ENCODE results near the gene BICRA. TPM values are rescaled to one million over a fixed set of nuclear protein-coding genes. Genes with fewer than 3 reads are reported as not detected.

BICRA gene
- total RNA-seq, 2 donors from 2014 or later, result 17.0 to 17.9 TPM

DNA sequence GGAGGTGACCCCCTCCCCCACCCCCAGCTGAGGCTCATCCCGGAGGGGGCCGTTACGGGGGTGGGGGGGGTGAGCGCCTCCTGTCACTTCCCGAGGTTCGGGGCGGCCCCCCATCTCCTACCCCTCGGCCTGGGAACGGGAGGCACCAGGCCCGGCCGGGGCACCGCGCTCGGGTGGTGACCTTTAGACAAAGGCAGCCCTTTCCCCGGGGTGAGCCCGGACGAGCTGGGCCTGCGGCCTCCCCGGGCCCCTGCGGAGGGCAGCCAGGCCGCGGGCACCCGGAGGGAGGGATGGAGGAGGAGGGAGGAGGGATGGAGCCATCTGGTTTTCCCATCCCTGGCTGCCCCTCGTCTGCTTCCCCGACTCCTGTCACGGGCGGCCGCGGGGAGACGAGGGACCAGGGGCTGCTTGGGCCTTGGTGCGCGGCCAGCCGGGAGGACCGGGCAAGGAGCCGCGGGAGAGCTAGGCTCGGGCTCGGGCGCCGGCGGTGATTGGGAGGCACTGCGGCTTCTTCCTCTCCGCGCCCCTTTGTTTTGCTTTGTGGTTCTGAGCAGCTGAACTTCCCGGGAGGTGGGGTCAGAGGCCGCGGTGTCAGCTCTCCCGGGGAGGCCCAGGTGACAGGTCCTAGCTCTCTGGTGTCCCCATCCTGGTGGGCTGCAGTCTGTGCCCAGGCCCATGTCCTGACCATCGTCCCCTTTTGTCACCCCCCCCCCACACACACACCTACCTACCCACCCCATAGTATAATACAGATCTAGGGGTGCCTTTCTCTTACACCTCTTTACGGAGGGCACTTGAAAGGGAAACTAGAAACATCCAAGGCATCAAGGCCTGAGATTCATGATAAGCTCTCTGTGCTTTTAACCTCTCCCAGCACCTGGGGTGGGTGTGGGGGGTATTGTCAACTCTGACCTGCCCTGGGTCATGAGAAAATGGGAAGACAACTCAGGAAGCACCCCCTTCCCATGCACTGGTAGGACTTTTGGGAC lies 1.3 kb downstream of the BICRA start:
- H3K27ac Mint-ChIP-seq, result no peak overlapping the region
- H3K36me3 Mint-ChIP-seq (ENCODE audit: insufficient read depth in 2 of 2), result peaks cover 8% of the 10 kb centered on the region in 2 donors
- ATAC-seq (replicated peaks in 1 of 2), result peak in 1 of 2 donors; percentile 6
- no peaks in the 10 kb centered on the region for H3K9me3 Mint-ChIP-seq
- DNase-seq, result peak; percentile 47 to 62
- H3K4me1 Mint-ChIP-seq (ENCODE audit: low read depth), result peaks cover 16% of the 10 kb centered on the region
- no peaks in the 10 kb centered on the region for H3K27me3 Mint-ChIP-seq (ENCODE audit: low read depth)
- peak overlapping the region; percentile 72 to 91 for H3K4me3 Mint-ChIP-seq

DNA sequence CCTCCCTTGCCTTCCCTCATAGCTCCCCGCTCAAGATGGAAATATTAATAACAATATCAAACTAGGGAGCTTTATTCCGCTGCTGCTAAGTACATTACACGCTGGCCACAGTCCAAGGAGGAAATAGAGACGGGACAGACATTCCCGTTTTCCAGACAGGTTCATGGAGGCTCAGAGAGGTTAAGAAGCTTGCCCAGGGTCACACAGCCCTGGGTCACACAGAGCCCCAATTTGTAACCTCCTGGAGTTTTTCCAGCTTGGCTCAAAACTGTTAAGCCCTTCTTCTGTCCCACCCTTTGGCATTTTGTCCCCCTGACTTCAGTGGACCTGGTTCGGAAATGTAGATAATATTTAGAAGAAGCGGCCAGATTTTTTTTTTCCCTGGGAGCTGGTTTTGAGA lies 2.0 kb downstream of the BICRA start:
- Mint-ChIP-seq H3K4me1 (ENCODE audit: low read depth) (peaks cover 19% of the 10 kb centered on the region), H3K9me3 (no peaks in the 10 kb centered on the region), H3K27me3 (ENCODE audit: low read depth) (no peaks in the 10 kb centered on the region), H3K36me3 (ENCODE audit: insufficient read depth in 2 of 2) (peaks cover 8 to 11% of the 10 kb centered on the region in 2 donors), H3K4me3 (peak overlapping the region; percentile 72 to 91), H3K27ac (no peak overlapping the region)
- no peak for DNase-seq
- no peak for ATAC-seq (replicated peaks in 1 of 2)

DNA sequence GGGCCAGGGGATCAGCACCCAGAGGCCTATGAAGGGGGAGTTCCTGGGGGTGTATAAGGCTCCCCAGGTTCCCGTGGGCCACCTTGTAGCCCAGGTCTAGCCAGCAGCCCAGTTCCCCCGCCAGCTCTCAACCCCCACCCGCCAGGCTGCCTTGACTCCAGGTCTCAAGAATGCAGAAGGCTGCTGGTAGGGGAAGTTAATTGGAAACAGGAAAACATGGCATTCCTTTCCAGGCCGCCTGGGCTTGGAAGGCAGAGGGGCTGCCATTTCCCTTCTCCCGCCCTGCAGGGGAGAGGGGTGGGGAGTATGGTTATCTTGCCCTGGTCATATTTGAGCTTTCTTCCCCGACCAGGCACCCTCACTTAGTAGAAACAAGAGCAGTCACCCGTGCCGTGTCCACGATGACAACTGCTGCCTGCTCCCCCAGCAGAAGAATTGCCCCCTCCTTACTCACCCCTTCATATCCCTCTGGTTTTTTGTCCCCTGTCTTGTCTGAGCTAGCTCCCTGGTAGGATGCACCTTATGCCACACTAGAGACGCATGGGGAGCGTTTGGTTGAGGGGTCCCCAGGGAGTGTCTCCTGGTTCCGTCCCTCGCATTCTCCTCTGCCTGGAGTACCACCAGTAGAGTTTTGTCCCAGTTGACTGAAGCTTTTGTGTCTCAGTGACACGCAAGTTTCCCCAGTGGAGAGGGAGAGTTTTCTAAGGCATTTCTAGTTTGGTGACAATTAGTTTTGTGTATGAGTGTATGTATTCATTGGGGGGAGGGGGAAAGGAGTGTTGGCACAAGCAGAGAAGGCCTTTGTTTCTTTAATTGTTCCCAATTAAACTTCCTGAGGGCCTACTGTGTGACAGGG lies 4.5 kb downstream of the BICRA start:
- Mint-ChIP-seq H3K4me3 (no peak overlapping the region), H3K27me3 (ENCODE audit: low read depth) (no peaks in the 10 kb centered on the region), H3K4me1 (ENCODE audit: low read depth) (peaks cover 15% of the 10 kb centered on the region), H3K27ac (no peak overlapping the region), H3K9me3 (no peaks in the 10 kb centered on the region), H3K36me3 (ENCODE audit: insufficient read depth in 2 of 2) (peaks cover 2 to 4% of the 10 kb centered on the region in 2 donors)
- DNase-seq (no peak), ATAC-seq (replicated peaks in 1 of 2) (no peak)

DNA sequence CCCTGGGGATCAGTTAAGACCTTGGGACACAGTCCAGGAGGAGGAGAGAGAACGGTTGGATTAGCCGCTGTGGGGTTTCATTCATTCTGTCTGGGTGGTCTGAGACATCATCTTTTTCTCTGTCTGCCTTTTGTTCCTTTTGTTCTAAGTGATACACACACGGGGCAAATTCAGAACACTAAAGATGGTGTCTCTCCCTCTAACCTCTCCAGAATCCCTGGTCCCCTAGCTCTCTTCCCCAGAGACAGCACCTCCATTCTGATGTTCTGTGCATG lies 5.0 kb downstream of the BICRA start:
- peaks cover 15% of the 10 kb centered on the region for H3K4me1 Mint-ChIP-seq (ENCODE audit: low read depth)
- no peak for ATAC-seq (replicated peaks in 1 of 2)
- no peak overlapping the region for H3K27ac Mint-ChIP-seq
- no peaks in the 10 kb centered on the region for H3K27me3 Mint-ChIP-seq (ENCODE audit: low read depth)
- H3K9me3 Mint-ChIP-seq, result no peaks in the 10 kb centered on the region
- peaks cover 1 to 4% of the 10 kb centered on the region in 2 donors for H3K36me3 Mint-ChIP-seq (ENCODE audit: insufficient read depth in 2 of 2)
- H3K4me3 Mint-ChIP-seq, result no peak overlapping the region
- no peak for DNase-seq

DNA sequence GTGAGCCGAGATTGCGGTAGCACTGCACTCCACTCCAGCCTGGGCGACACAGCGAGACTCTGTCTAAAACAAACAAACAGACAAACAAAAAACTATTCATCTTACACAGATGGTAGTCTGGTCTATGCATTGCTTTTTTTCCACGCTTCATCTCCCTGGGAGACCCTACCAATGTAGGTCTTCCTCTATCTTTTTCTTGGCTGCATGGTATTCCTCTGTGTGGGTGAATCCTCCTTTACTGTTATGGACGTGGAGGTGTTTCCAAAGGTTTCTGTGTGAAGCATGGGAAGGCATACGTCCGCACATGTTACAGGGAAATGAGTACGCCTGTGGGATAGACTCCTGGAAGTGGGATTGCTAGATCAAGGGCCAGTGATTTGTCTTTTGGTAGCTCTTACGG lies 5.6 kb downstream of the BICRA start:
- H3K27ac Mint-ChIP-seq, result no peak overlapping the region

DNA sequence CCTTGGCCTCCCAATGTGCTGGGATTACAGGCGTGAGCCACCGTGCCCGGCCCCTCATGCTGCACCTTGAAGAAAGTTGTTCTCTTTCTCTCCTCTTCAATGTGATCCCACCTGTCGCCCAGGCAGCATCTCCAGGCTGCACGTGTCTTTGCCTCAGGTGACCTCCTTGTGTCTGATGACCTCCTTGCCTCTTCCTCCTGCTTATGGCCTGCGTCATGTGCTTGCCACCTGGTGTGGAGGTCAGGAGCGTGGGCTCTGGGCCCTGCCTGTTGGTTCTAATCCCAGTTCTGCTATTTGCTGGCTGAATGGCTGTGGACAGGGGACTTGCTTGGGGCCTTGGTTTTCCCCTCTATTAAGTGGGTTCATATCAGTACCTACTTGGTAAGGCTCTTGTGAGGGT lies 6.3 kb downstream of the BICRA start:
- Mint-ChIP-seq H3K27me3 (ENCODE audit: low read depth) (no peaks in the 10 kb centered on the region), H3K4me1 (ENCODE audit: low read depth) (peaks cover 20% of the 10 kb centered on the region), H3K9me3 (no peaks in the 10 kb centered on the region), H3K27ac (peak overlapping the region; percentile 17), H3K4me3 (no peak overlapping the region), H3K36me3 (ENCODE audit: insufficient read depth in 2 of 2) (peaks cover 0 to 3% of the 10 kb centered on the region in 2 donors)
- ATAC-seq (replicated peaks in 1 of 2), result no peak
- no peak for DNase-seq

More for the DNA sequence above, 5.6 kb downstream of the BICRA start:
- no peaks in the 10 kb centered on the region for H3K9me3 Mint-ChIP-seq
- H3K36me3 Mint-ChIP-seq (ENCODE audit: insufficient read depth in 2 of 2), result peaks cover 0 to 3% of the 10 kb centered on the region in 2 donors
- H3K27me3 Mint-ChIP-seq (ENCODE audit: low read depth), result no peaks in the 10 kb centered on the region
- ATAC-seq (replicated peaks in 1 of 2), result no peak
- peaks cover 15% of the 10 kb centered on the region for H3K4me1 Mint-ChIP-seq (ENCODE audit: low read depth)
- DNase-seq, result no peak
- H3K4me3 Mint-ChIP-seq, result no peak overlapping the region

DNA sequence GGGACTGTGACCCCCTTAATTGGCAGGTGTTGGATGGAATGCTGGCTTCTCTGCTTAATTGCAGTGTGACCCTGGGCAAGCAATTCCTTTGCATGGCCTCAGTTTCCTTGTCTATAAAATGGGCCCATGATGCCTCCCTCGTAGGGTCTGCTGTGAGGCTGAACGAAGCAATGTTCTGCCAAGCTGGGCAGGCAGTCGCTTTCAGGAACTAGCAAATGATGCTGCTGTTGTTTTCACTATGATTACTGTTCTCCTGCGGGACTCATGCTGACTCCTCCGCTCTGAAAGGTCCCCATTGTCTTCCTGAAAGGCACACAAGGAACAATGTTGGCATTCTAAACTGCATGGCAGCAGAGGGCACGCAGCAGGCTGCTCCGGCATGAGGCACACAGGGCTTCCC lies 6.8 kb downstream of the BICRA start:
- peaks cover 0 to 3% of the 10 kb centered on the region in 2 donors for H3K36me3 Mint-ChIP-seq (ENCODE audit: insufficient read depth in 2 of 2)
- H3K27ac Mint-ChIP-seq, result no peak overlapping the region
- peaks cover 21% of the 10 kb centered on the region for H3K4me1 Mint-ChIP-seq (ENCODE audit: low read depth)
- no peaks in the 10 kb centered on the region for H3K9me3 Mint-ChIP-seq
- ATAC-seq (replicated peaks in 1 of 2) (no peak), DNase-seq (no peak)
- no peak overlapping the region for H3K4me3 Mint-ChIP-seq
- no peaks in the 10 kb centered on the region for H3K27me3 Mint-ChIP-seq (ENCODE audit: low read depth)

DNA sequence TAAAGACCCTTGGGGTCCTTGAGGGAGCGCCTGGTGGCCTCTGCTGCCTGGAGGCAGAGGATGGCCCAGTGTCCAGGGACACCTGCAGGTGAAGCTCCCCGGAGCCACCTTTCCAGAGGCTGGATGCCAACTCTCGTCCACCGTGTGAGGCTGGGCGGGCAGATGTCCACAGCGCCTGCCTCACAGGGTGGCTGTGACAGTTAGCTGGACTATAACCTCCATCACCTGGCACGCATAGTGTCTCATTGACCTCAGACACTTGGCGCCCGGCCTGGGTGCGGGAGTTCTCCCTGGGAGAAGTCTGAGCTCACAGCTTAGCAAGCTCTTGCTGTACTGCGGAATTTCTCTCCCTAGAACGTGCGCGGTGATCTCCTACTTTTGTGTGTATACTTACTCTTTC lies 9.8 kb downstream of the BICRA start:
- ATAC-seq (replicated peaks in 1 of 2) (no peak), DNase-seq (no peak)
- Mint-ChIP-seq H3K27me3 (ENCODE audit: low read depth) (no peaks in the 10 kb centered on the region), H3K36me3 (ENCODE audit: insufficient read depth in 2 of 2) (peaks cover 0 to 3% of the 10 kb centered on the region in 2 donors), H3K4me3 (no peak overlapping the region), H3K9me3 (no peaks in the 10 kb centered on the region), H3K27ac (no peak overlapping the region), H3K4me1 (ENCODE audit: low read depth) (peaks cover 11% of the 10 kb centered on the region)

DNA sequence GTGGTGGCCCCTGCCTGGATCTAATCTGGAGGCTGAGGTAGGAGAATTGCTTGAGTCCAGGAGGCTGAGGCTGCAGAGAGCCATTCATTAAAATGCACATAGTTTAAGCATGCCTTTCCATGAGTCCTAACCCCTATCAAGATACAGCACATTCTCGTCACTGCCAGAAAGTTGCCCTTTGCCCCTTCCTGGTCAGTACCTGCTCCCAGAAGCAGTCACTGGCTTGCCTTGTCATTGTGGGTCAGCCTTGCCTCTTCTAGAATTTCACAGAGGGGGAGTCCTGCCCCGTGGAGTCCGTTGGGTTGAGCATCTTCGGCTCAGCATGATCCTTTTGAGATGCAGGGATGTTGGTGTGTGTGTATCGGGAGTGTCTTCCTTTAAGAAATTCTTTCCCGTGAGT lies 10.8 kb downstream of the BICRA start:
- Mint-ChIP-seq H3K36me3 (ENCODE audit: insufficient read depth in 2 of 2) (peaks cover 0 to 3% of the 10 kb centered on the region in 2 donors), H3K9me3 (no peaks in the 10 kb centered on the region), H3K27ac (no peak overlapping the region), H3K4me1 (ENCODE audit: low read depth) (peaks cover 11% of the 10 kb centered on the region), H3K27me3 (ENCODE audit: low read depth) (no peaks in the 10 kb centered on the region), H3K4me3 (no peak overlapping the region)
- no peak for DNase-seq
- no peak for ATAC-seq (replicated peaks in 1 of 2)

DNA sequence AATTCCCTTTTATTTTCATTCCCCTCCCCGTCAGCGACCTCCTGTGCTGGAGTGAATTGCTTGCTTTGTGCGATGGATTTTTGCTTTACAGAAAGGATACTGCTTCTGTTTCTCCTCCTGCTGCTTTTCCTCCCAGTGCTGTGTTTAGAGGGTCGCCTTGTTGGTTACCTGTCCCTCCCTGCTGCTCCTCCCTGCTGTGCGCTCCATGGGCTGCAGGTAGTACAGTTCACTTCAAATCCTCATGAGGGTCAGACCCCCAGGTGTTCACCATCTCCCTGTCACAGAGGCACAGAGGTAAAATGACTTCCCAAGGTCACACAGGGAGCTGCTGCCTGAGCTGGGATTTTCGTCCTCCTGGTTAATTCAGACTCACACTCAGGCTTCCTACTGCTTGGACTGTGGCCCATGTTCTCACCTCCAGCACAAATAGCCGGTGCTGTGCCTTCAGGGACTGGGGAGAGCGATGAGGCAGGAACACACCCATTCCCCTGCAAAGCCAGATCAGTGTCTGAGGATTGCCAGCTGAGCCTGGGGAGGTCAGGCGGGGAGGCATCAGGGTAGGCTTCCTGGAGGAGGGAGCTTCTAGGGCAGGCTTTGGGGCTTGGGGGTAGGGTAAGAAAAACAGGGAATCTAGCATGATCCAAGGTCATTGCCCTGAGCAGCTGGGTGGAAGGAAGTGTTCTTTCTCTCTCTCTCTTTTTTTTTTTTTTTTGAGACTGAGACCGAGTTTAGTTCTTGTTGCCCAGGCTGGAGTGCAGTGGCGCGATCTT lies 14.4 kb downstream of the BICRA start:
- Mint-ChIP-seq H3K27ac (peak overlapping the region; percentile 24), H3K36me3 (ENCODE audit: insufficient read depth in 2 of 2) (no peaks in the 10 kb centered on the region), H3K4me1 (ENCODE audit: low read depth) (peaks cover 22% of the 10 kb centered on the region), H3K4me3 (no peak overlapping the region), H3K27me3 (ENCODE audit: low read depth) (no peaks in the 10 kb centered on the region), H3K9me3 (no peaks in the 10 kb centered on the region)
- DNase-seq (no peak), ATAC-seq (replicated peaks in 1 of 2) (no peak)

DNA sequence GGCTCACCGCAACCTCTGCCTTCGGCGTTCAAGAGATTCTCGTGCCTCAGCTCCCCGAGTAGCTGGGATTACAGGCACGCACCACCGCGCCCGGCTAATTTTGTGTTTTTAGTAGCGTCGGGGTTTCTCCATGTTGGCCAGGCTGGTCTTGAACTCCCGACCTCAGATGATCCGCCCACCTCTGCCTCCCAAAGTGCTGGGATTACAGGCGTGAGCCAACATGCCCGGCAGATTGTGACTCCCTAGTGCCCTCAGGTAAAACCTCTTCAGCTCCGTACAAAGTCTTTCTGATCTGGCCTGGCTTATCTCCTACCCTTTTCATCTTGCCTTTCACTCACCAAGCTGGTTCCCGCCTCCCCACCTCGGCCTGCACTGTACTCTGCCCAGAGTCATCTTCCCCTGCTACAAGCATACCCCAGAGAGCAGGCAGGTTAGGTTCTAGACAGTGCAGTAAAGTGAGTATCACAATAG lies 15.0 kb downstream of the BICRA start:
- Mint-ChIP-seq H3K27ac (no peak overlapping the region), H3K4me3 (no peak overlapping the region), H3K27me3 (ENCODE audit: low read depth) (no peaks in the 10 kb centered on the region), H3K4me1 (ENCODE audit: low read depth) (peaks cover 22% of the 10 kb centered on the region), H3K36me3 (ENCODE audit: insufficient read depth in 2 of 2) (no peaks in the 10 kb centered on the region), H3K9me3 (no peaks in the 10 kb centered on the region)
- no peak for ATAC-seq (replicated peaks in 1 of 2)
- DNase-seq, result no peak

DNA sequence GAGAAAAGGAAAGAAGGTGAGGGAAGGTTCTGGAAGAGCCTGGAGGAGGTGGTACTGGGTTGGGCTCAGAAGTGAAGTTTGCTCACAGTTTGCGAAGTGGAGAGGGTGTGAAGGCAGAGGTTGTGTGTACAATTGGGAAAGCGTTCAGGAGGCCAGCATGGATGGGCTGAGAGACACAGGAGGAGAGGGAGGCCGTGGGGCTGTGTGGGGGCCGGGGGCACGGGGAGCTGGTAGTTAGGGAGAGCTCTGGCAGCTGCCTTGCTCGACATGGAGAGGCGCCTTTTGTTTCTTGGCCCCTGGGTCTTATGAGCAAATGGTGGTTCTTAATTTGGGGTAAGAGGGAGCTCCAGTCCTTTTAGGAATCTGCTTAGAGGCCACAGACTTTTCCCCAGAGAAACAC lies 16.7 kb downstream of the BICRA start:
- Mint-ChIP-seq H3K27ac (peak overlapping the region; percentile 9), H3K27me3 (ENCODE audit: low read depth) (no peaks in the 10 kb centered on the region), H3K4me1 (ENCODE audit: low read depth) (peaks cover 16% of the 10 kb centered on the region), H3K4me3 (no peak overlapping the region), H3K36me3 (ENCODE audit: insufficient read depth in 2 of 2) (no peaks in the 10 kb centered on the region), H3K9me3 (no peaks in the 10 kb centered on the region)
- ATAC-seq (replicated peaks in 1 of 2) (no peak), DNase-seq (no peak)

DNA sequence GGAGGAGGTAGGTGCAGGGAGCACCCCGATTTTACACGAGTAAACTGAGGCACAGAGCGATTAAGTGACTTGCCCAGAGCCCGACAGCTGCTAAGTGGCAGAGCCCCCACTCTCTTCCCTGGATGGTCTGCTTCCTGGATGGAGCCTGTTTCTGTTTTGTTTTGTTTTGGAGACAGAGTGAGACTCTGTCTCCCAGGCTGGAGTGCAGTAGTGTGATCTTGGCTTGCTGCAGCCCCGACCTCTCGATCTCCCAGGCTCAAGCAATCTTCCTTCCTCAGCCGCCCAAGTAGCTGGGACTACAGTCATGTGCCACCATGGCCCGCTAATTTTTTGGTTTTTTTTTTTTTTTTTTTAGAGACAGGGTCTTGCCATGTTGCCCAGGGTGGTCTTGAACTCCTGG lies 17.3 kb downstream of the BICRA start:
- no peaks in the 10 kb centered on the region for H3K9me3 Mint-ChIP-seq
- H3K4me3 Mint-ChIP-seq, result no peak overlapping the region
- H3K4me1 Mint-ChIP-seq (ENCODE audit: low read depth), result peaks cover 16% of the 10 kb centered on the region
- ATAC-seq (replicated peaks in 1 of 2), result no peak
- no peak for DNase-seq
- H3K27me3 Mint-ChIP-seq (ENCODE audit: low read depth), result no peaks in the 10 kb centered on the region
- H3K36me3 Mint-ChIP-seq (ENCODE audit: insufficient read depth in 2 of 2), result no peaks in the 10 kb centered on the region
- no peak overlapping the region for H3K27ac Mint-ChIP-seq
